Upper lobe of left lung (tissue), 6 donors: ENCODE results near the gene DNAH9. TPM values are rescaled to one million over a fixed set of nuclear protein-coding genes. Genes with fewer than 3 reads are reported as not detected.

Experiments
- ATAC-seq, 2 donors: fragments of 200-7000 bp; cut with Tn5 transposase; one replicate each; pipeline ENCODE4 v1.9.1; 2022; ENCODE audit warnings: mild to moderate bottlenecking in 2 of 2, moderate library complexity in 2 of 2; ENCODE audit not compliant: low FRiP score in 2 of 2
- DNase-seq, 2 donors: peaks; one replicate each; pipeline ENCODE4 v3.0.0-alpha.2; 2019 to 2020
- H3K27ac ChIP-seq, 4 donors: fragments of 200-600 bp; sonication (generic); one replicate each; pipeline ENCODE4 v1.5.1; 2016 to 2019
- H3K27me3 ChIP-seq, 4 donors: fragments of 200-600 bp; sonication (generic); one replicate each; pipeline ENCODE4 v1.5.1; 2017 to 2019
- H3K36me3 ChIP-seq, 4 donors: fragments of 200-600 bp; sonication (generic); one replicate each; pipeline ENCODE4 v1.5.1; 2016 to 2019
- H3K4me1 ChIP-seq, 4 donors: fragments of 200-600 bp; sonication (generic); one replicate each; pipeline ENCODE4 v1.5.1; 2018 to 2019
- H3K4me3 ChIP-seq, 4 donors: fragments of 200-600 bp; sonication (generic); one replicate each; pipeline ENCODE4 v1.5.1; 2017 to 2019; ENCODE audit warnings: mild to moderate bottlenecking in 2 of 4, moderate library complexity in 1 of 4
- H3K9me3 ChIP-seq, 4 donors: fragments of 200-600 bp; sonication (generic); one replicate each; pipeline ENCODE4 v1.5.1; 2018 to 2019
- EP300 ChIP-seq, 4 donors: sonication (generic); formaldehyde crosslinking; IDR thresholded peaks; one replicate each; pipeline ENCODE4 v1.5.1; 2017; ENCODE audit warnings: antibody characterized with exemption in 4 of 4, control low read depth in 2 of 4
- POLR2A ChIP-seq, 4 donors: fragments of 450-650 bp; IDR thresholded peaks; one replicate each; pipeline ENCODE4 v1.5.1; 2016 to 2017; ENCODE audit warnings: antibody characterized with exemption in 4 of 4, mild to moderate bottlenecking in 2 of 4
- POLR2AphosphoS5 ChIP-seq, 2 donors: sonication (generic); formaldehyde crosslinking; IDR thresholded peaks; one replicate each; pipeline ENCODE4 v1.5.1; 2017; ENCODE audit warnings: antibody characterized with exemption in 2 of 2
- WGBS, 2 donors: methylation state at CpG; one replicate each; pipeline ENCODE4 v1.1.5; 2017 to 2018; 5-methylcytosine and 5-hydroxymethylcytosine counted together
- total RNA-seq, 6 donors: library from RNA; depleted of rRNA in 4 of 6; stranded (reverse); fragments of >200 nt in 4 of 6; gene quantifications; one replicate each; pipeline versions ENCODE4 v1.1.0 to v1.2.1, GENCODE V29; 2016 to 2021
- TF ChIP-seq, protein P1 (sequence below), 6 experiments: fragments of 450-650 bp in 4 of 6; fragments of 200-600 bp in 2 of 6; sonication (generic) in 2 of 6; IDR thresholded peaks; one replicate each; pipeline ENCODE4 v1.5.1; 2016 to 2019; ENCODE audit warnings: antibody characterized with exemption in 6 of 6
- donor health status: DM: no; HTN: no; CAD: no; lungs with moderate emphysema.
- donor health status: DM: no; HTN: yes; CAD: no; lungs with severe emphysema.

The DNAH9 gene
- total RNA-seq, 6 donors from 2014 or later, result 0.92 to 42.6 (median 14.8) TPM

- no peak for ATAC-seq
Observed at GRCh38 chr17:11924076-11924475, 325.8 kb downstream of the DNAH9 start.

GRCh38 chr17:11925262-11926021 is 327.2 kb downstream of the DNAH9 start:
- no peak overlapping the region for H3K27ac ChIP-seq
- no peaks in the 10 kb centered on the region for H3K36me3 ChIP-seq
- TF ChIP-seq EP300 (IDR thresholded peaks at IDR 0.05) (no peak), POLR2AphosphoS5 (IDR thresholded peaks at IDR 0.05) (no peak), POLR2A (IDR thresholded peaks at IDR 0.05) (no peak)
- TF ChIP-seq, protein P1, sequence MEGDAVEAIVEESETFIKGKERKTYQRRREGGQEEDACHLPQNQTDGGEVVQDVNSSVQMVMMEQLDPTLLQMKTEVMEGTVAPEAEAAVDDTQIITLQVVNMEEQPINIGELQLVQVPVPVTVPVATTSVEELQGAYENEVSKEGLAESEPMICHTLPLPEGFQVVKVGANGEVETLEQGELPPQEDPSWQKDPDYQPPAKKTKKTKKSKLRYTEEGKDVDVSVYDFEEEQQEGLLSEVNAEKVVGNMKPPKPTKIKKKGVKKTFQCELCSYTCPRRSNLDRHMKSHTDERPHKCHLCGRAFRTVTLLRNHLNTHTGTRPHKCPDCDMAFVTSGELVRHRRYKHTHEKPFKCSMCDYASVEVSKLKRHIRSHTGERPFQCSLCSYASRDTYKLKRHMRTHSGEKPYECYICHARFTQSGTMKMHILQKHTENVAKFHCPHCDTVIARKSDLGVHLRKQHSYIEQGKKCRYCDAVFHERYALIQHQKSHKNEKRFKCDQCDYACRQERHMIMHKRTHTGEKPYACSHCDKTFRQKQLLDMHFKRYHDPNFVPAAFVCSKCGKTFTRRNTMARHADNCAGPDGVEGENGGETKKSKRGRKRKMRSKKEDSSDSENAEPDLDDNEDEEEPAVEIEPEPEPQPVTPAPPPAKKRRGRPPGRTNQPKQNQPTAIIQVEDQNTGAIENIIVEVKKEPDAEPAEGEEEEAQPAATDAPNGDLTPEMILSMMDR (IDR thresholded peaks at IDR 0.05), result no peak
- ATAC-seq, result no peak
- H3K4me3 ChIP-seq, result no peak overlapping the region
- no peaks in the 10 kb centered on the region for H3K27me3 ChIP-seq
- no peaks in the 10 kb centered on the region for H3K4me1 ChIP-seq
- DNase-seq, result no peak
- 51 to 56% methylated on average over 6 of the region's 6 CpGs for WGBS, 2 donors
- no peaks in the 10 kb centered on the region for H3K9me3 ChIP-seq

More at GRCh38 chr17:11924076-11924475, 325.8 kb downstream of the DNAH9 start:
- TF ChIP-seq POLR2AphosphoS5 (IDR thresholded peaks at IDR 0.05) (no peak), EP300 (IDR thresholded peaks at IDR 0.05) (no peak), POLR2A (IDR thresholded peaks at IDR 0.05) (no peak)
- TF ChIP-seq, protein P1 (IDR thresholded peaks at IDR 0.05), result no peak
- Histone ChIP-seq H3K4me3 (no peak overlapping the region), H3K4me1 (no peaks in the 10 kb centered on the region), H3K9me3 (no peaks in the 10 kb centered on the region), H3K36me3 (no peaks in the 10 kb centered on the region), H3K27me3 (no peaks in the 10 kb centered on the region), H3K27ac (no peak overlapping the region)
- WGBS, 2 donors, result 44 to 48% methylated on average over 6 of the region's 6 CpGs
- DNase-seq, result no peak

GRCh38 chr17:11928436-11928835 is 330.2 kb downstream of the DNAH9 start:
- 52% methylated on average over 4 of the region's 4 CpGs for WGBS, 2 donors
- H3K27me3 ChIP-seq, result no peaks in the 10 kb centered on the region
- no peaks in the 10 kb centered on the region for H3K9me3 ChIP-seq
- TF ChIP-seq, protein P1 (IDR thresholded peaks at IDR 0.05), result no peak
- H3K27ac ChIP-seq, result no peak overlapping the region
- H3K36me3 ChIP-seq, result no peaks in the 10 kb centered on the region
- H3K4me3 ChIP-seq, result no peak overlapping the region
- no peak for ATAC-seq
- no peak for DNase-seq
- no peaks in the 10 kb centered on the region for H3K4me1 ChIP-seq

- 90 to 96% methylated on average over 9 to 10 of the region's 10 CpGs for WGBS, 2 donors
- no peak for DNase-seq
- Histone ChIP-seq H3K27ac (no peak overlapping the region), H3K27me3 (no peaks in the 10 kb centered on the region), H3K4me1 (no peaks in the 10 kb centered on the region), H3K36me3 (no peaks in the 10 kb centered on the region), H3K4me3 (no peak overlapping the region), H3K9me3 (no peaks in the 10 kb centered on the region)
- TF ChIP-seq, protein P1 (IDR thresholded peaks at IDR 0.05), result no peak
- no peak for TF ChIP-seq POLR2AphosphoS5 (IDR thresholded peaks at IDR 0.05)
- TF ChIP-seq EP300 (IDR thresholded peaks at IDR 0.05), result no peak
- no peak for TF ChIP-seq POLR2A (IDR thresholded peaks at IDR 0.05)
- ATAC-seq, result no peak
Observed at GRCh38 chr17:11932337-11932898, 334.1 kb downstream of the DNAH9 start.
